Lower lobe of right lung (tissue), 2 donors: ENCODE results near the gene KRT10. TPM values are rescaled to one million over a fixed set of nuclear protein-coding genes. Genes with fewer than 3 reads are reported as not detected.

Experiments
- ATAC-seq, 2 donors: fragments of 200-7000 bp; cut with Tn5 transposase; one replicate each; pipeline ENCODE4 v1.9.1; 2020 to 2022; ENCODE audit warnings: mild to moderate bottlenecking in 2 of 2, moderate library complexity in 2 of 2
- DNase-seq: peaks from one replicate; pipeline ENCODE4 v3.0.0-alpha.2; 2020
- H3K27ac ChIP-seq: fragments of 200-600 bp; one replicate; pipeline ENCODE4 v1.8.0; 2022
- H3K27me3 ChIP-seq: fragments of 200-600 bp; one replicate; pipeline ENCODE4 v1.8.0; 2022; ENCODE audit warnings: low read depth
- H3K36me3 ChIP-seq: fragments of 200-600 bp; one replicate; pipeline ENCODE4 v1.8.0; 2022; ENCODE audit warnings: mild to moderate bottlenecking
- H3K4me1 ChIP-seq: fragments of 200-600 bp; one replicate; pipeline ENCODE4 v1.8.0; 2022
- H3K4me3 ChIP-seq: fragments of 200-600 bp; one replicate; pipeline ENCODE4 v1.8.0; 2022; ENCODE audit warnings: mild to moderate bottlenecking
- H3K9me3 ChIP-seq: fragments of 200-600 bp; one replicate; pipeline ENCODE4 v1.8.0; 2022
- intact Hi-C: fragments of 100-400 bp; cut with DNase I; formaldehyde crosslinking; loops from one replicate; pipeline ENCODE4 v1.11.0; 2022
- total RNA-seq: library from RNA; stranded (reverse); fragmentation: NEBNext Ultra II Directional; extraction: Animal tissue kit (Norgen Biotek cat#: 25700); gene quantifications from one replicate; pipeline ENCODE4 v1.2.1, GENCODE V29; 2021
- TF ChIP-seq, protein P1 (sequence below): fragments of 200-600 bp; IDR thresholded peaks from one replicate; pipeline ENCODE4 v1.8.0; 2022; ENCODE audit warnings: antibody characterized with exemption, mild to moderate bottlenecking
- donor health status: DM: no; HTN: yes; CAD: no; lungs with severe emphysema.

KRT10 gene
- total RNA-seq, 1 donor from 2014 or later = 31.7 TPM

DNA sequence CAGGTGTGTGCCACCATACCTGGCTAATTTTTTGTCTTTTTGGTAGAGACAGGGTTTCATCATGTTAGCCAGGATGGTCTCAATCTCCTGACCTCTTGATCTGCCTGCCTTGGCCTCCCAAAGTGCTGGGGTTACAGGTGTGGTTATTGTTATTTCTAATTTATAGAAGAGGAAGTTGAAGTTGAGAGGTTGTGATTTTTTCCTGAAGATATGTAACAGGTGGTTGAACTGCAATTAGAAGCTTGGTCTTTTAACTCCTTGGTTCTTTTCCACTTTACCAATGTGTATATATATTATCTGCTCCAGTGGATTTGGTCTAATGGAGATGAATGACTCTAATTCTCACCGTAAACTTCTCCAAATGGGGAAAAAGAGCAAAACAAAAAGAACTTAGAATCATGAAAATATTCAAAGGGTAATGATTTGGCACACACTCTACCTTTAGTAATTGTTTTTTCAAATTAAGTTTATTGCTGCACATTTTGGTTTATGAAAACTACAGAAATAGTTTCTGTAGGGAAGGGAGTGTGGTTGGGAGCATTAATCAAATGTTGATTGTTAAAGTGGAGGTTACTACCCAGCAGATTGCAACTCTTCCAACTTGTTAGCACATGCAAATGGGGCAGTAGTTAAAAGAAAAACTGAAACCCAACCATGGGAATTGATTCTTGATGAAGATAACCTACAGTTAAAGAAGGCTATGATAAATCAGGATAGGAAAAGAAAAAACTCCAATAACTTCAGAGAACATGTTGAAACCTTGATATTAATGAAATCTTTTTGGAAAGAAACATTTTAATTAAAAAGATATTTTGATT lies 1.8 kb upstream of the KRT10 start:
- no peak overlapping the region for H3K4me3 ChIP-seq
- no peaks in the 10 kb centered on the region for H3K9me3 ChIP-seq
- H3K36me3 ChIP-seq = no peaks in the 10 kb centered on the region
- H3K27me3 ChIP-seq = no peaks in the 10 kb centered on the region
- H3K4me1 ChIP-seq = peaks cover 10% of the 10 kb centered on the region
- intact Hi-C loops = no loop called here
- TF ChIP-seq, protein P1, sequence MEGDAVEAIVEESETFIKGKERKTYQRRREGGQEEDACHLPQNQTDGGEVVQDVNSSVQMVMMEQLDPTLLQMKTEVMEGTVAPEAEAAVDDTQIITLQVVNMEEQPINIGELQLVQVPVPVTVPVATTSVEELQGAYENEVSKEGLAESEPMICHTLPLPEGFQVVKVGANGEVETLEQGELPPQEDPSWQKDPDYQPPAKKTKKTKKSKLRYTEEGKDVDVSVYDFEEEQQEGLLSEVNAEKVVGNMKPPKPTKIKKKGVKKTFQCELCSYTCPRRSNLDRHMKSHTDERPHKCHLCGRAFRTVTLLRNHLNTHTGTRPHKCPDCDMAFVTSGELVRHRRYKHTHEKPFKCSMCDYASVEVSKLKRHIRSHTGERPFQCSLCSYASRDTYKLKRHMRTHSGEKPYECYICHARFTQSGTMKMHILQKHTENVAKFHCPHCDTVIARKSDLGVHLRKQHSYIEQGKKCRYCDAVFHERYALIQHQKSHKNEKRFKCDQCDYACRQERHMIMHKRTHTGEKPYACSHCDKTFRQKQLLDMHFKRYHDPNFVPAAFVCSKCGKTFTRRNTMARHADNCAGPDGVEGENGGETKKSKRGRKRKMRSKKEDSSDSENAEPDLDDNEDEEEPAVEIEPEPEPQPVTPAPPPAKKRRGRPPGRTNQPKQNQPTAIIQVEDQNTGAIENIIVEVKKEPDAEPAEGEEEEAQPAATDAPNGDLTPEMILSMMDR = no peak
- DNase-seq (no peak), ATAC-seq (no peak)
- H3K27ac ChIP-seq = no peak overlapping the region

DNA sequence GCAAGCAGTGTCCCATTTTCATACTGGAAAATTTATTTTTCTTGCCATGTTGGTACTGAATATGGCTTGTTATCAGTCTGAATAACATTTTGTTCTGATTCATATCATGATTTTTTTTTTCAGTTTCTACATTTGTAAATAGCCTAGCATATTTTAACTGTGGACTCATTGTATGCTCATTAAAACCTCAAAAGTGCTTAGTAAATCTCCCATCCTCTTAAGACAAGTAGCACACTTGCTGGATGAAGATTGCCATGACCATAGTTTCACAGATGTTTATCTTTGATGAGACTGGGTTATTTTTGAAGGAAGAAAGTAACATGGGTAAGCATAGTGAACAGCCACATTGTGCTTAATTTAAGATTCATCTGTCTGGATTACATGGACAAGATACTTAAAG lies 878 bp downstream of the KRT10 start:
- TF ChIP-seq, protein P1 = no peak
- ATAC-seq = peak in 1 of 2 donors; percentile 73
- Histone ChIP-seq H3K27me3 (no peaks in the 10 kb centered on the region), H3K4me1 (peaks cover 16% of the 10 kb centered on the region), H3K36me3 (peaks cover 11% of the 10 kb centered on the region), H3K4me3 (no peak overlapping the region), H3K27ac (no peak overlapping the region), H3K9me3 (no peaks in the 10 kb centered on the region)
- DNase-seq = no peak
- intact Hi-C loops = no loop called here

DNA sequence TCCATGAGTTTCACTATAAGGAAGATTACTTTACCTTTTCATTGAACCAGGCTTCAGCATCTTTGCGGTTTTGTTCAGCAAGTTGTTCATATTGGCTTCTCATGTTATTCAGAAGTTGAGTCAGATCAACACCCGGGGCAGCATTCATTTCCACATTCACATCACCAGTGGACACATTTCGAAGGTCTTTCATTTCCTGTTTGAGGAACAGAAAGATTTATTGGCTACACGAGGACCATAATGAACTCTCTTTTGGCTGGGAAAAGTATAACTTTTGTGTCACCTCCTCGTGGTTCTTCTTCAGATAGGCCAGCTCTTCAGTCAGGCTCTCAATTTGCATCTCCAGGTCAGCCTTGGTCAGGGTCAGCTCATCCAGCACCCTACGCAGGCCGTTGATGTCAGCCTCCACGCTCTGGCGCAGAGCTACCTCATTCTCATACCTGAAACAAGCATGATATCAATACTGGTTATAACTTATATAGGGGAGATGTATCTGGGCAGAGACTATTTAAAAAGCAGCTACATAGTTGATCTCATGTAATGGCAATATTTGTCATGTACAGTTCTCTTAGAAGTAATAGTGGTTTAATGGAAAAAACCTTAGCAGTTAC lies 2.1 kb downstream of the KRT10 start:
- no peak overlapping the region for H3K27ac ChIP-seq
- intact Hi-C loops = no loop called here
- H3K4me1 ChIP-seq = peaks cover 16% of the 10 kb centered on the region
- H3K4me3 ChIP-seq = no peak overlapping the region
- H3K36me3 ChIP-seq = peaks cover 11% of the 10 kb centered on the region
- ATAC-seq (no peak), DNase-seq (no peak)
- TF ChIP-seq, protein P1 = no peak
- H3K9me3 ChIP-seq = no peaks in the 10 kb centered on the region
- H3K27me3 ChIP-seq = no peaks in the 10 kb centered on the region

DNA sequence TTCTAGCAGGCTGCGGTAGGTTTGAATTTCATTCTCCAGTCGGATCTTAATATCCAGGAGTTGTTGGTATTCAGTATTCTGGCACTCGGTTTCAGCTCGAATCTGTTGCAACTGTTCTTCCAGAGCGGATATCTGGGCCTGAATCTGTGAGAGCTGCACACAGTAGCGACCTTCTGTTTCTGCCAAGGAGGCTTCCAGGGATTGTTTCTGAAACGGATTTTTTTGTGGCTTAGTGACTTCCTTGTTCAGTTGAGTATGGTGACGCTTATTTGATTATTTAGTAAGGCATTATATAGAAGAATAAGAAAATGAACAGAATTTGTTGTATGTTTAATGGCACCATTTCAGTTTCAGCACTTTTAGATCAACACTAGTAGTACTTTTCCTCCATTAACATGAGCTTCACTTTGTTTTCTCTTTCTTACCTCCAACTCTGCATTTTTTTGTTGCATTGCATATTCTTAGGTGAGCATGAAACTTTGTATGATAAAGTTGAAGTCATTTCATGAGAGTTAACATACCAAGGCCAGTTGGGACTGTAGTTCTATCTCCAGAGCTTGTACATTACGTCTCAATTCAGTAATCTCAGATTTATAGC lies 2.8 kb downstream of the KRT10 start:
- DNase-seq = no peak
- Histone ChIP-seq H3K9me3 (no peaks in the 10 kb centered on the region), H3K4me1 (peaks cover 16% of the 10 kb centered on the region), H3K27ac (peak overlapping the region; percentile 89), H3K4me3 (peak overlapping the region; percentile 76), H3K36me3 (peaks cover 11% of the 10 kb centered on the region), H3K27me3 (no peaks in the 10 kb centered on the region)
- intact Hi-C loops = no loop called here
- TF ChIP-seq, protein P1 = no peak
- ATAC-seq = no peak

DNA sequence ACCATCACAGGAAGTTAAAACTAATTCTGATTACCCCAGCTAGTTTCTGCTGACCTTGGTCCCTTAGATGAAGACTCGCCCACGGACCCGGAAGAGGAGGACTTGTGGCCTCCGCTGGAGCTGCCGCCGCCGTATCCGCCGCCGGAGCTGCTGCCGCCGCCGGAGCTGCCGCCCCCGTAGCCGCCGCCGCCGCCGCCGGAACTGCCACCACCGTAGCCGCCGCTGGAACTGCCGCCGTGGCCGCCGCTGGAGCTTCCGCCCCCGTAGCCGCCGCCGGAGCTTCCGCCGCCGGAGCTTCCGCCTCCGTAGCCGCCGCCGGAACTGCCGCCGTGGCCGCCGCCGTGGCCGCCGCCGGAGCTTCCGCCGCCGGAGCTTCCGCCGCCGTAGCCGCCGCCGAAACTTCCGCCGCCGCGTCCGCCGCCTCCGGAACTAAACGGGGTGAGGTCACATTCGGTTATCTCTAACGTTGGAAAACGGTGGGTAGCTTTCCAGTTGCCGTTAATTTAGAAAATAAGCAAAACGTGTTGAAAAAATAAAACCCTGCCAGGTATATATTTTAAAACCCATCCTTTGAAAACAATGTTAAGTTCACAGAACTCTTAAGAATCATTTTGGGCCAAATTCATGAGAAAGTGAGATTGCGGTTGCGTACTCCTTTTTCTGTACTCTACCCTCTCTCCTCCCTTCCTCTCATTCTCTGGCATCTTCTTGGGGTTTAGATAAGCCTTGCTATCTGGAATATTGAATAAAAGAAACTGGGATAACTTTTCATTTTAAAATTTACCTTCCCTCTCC lies 3.5 kb downstream of the KRT10 start:
- no peaks in the 10 kb centered on the region for H3K27me3 ChIP-seq
- peak overlapping the region; percentile 89 for H3K27ac ChIP-seq
- H3K4me3 ChIP-seq = peak overlapping the region; percentile 76
- TF ChIP-seq, protein P1 = no peak
- H3K9me3 ChIP-seq = no peaks in the 10 kb centered on the region
- peak; percentile 86 for DNase-seq
- peaks cover 16% of the 10 kb centered on the region for H3K4me1 ChIP-seq
- intact Hi-C loops = no loop called here
- peaks cover 11% of the 10 kb centered on the region for H3K36me3 ChIP-seq
- peak; percentile 94 to 97 for ATAC-seq
